HCT116 (cell line): ENCODE results near the gene PROX2. TPM values are rescaled to one million over a fixed set of nuclear protein-coding genes. Genes with fewer than 3 reads are reported as not detected.

Source experiments
- ATAC-seq: fragments of 200-7000 bp; cut with Tn5 transposase; 2 replicates; pipeline ENCODE4 v1.9.1; 2020; ENCODE audit warnings: mild to moderate bottlenecking, moderate library complexity
- BruUV-seq: library from RNA; stranded (reverse); fragments of 400-500 nt; replicated peaks from 2 replicates; lab custom pipeline; 2021; lab: Mats Ljungman, UMichigan
- CTCF ChIA-PET: fragments of 300-600 bp; sonication (Branson Sonifier 250); formaldehyde crosslinking; loops from one replicate; lab custom pipeline; 2021; ENCODE audit warnings: antibody characterized with exemption; lab: Charles Lee
- POLR2A ChIA-PET: fragments of 300-600, 350-600 bp; sonication (Branson Sonifier 250); formaldehyde crosslinking; loops from one replicate; lab custom pipeline; 2021; ENCODE audit warnings: antibody characterized with exemption; lab: Charles Lee
- RAD21 ChIA-PET, 2 experiments: fragments of 300-600 bp; sonication (Branson Sonifier 250); formaldehyde crosslinking; loops; one replicate each; lab custom pipeline; 2023; ENCODE audit warnings: low total read pairs in 2 of 2; ENCODE audit not compliant: uncharacterized antibody in 2 of 2, unreplicated experiment in 2 of 2, low non-redundant PET in 1 of 2; lab: Charles Lee
- DNase-seq: peaks from one replicate; pipeline ENCODE4 v3.0.0-alpha.2; 2010; ENCODE audit warnings: low read depth, low spot score
- H2AFZ ChIP-seq: fragments of 200-600 bp; shearing (Covaris generic), sonication (generic); 2 replicates; pipeline ENCODE4 v1.6.1; 2017; ENCODE audit warnings: low read depth, mixed run types, mixed read lengths, antibody characterized with exemption, low read length; ENCODE audit not compliant: poor library complexity, severe bottlenecking
- H3K27ac ChIP-seq: 2 replicates; pipeline ENCODE4 v1.5.1; 2012; ENCODE audit warnings: low read depth, low read length
- H3K27me3 ChIP-seq: fragments of 200-600 bp; sonication (generic); 2 replicates; pipeline ENCODE4 v1.6.1; 2016; ENCODE audit warnings: mixed run types, low read length, mixed read lengths; ENCODE audit not compliant: insufficient read depth
- H3K36me3 ChIP-seq, 2 experiments: fragments of 200-500 bp in 1 of 2; fragments of 200-600 bp in 1 of 2; sonication (Bioruptor generic) in 1 of 2; sonication (generic) in 1 of 2; 2 replicates each; pipeline versions ENCODE4 v1.5.1 to v1.6.1; 2014 to 2016; ENCODE audit warnings: low read length in 2 of 2, inconsistent platforms in 1 of 2, mixed read lengths in 1 of 2, mixed run types in 1 of 2; ENCODE audit not compliant: insufficient read depth in 2 of 2, control insufficient read depth in 1 of 2
- H3K4me1 ChIP-seq, 2 experiments: fragments of 200-600 bp in 1 of 2; sonication (generic) in 1 of 2; 2 replicates each; pipeline versions ENCODE4 v1.5.1 to v1.6.1; 2012 to 2017; ENCODE audit warnings: low read length in 2 of 2, inconsistent platforms in 1 of 2, mild to moderate bottlenecking in 1 of 2, mixed read lengths in 1 of 2, mixed run types in 1 of 2, moderate library complexity in 1 of 2; ENCODE audit not compliant: insufficient read depth in 2 of 2, control insufficient read depth in 1 of 2
- H3K4me2 ChIP-seq: fragments of 200-600 bp; sonication (generic); 2 replicates; pipeline ENCODE4 v1.6.1; 2017; ENCODE audit warnings: mixed run types, low read length, mixed read lengths
- H3K4me3 ChIP-seq, 2 experiments: fragments of 200-600 bp in 1 of 2; sonication (generic) in 1 of 2; replicated peaks in 1 of 2; 2 replicates each; pipeline ENCODE4 v1.5.1; 2011 to 2016; ENCODE audit warnings: low read length in 2 of 2, control low read depth in 1 of 2, low read depth in 1 of 2, mild to moderate bottlenecking in 1 of 2, mixed read lengths in 1 of 2, mixed run types in 1 of 2
- H3K79me2 ChIP-seq: fragments of 200-600 bp; sonication (generic); 2 replicates; pipeline ENCODE4 v1.6.1; 2017; ENCODE audit warnings: mild to moderate bottlenecking, mixed run types, low read length, moderate library complexity, mixed read lengths; ENCODE audit not compliant: insufficient read depth
- H3K9ac ChIP-seq: fragments of 200-600 bp; sonication (generic); 2 replicates; pipeline ENCODE4 v1.6.1; 2016; ENCODE audit warnings: low read length, mixed read lengths
- H3K9me2 ChIP-seq: fragments of 200-600 bp; sonication (generic), shearing (Covaris generic); 2 replicates; pipeline ENCODE4 v1.6.1; 2017; ENCODE audit warnings: mixed run types, mild to moderate bottlenecking, moderate library complexity; ENCODE audit not compliant: insufficient read depth
- H3K9me3 ChIP-seq, 2 experiments: fragments of 200-500 bp in 1 of 2; fragments of 200-600 bp in 1 of 2; sonication (Bioruptor generic) in 1 of 2; sonication (generic) in 1 of 2; 2 replicates each; pipeline ENCODE4 v1.6.1; 2014 to 2017; ENCODE audit warnings: low read length in 2 of 2, mixed read lengths in 2 of 2, inconsistent platforms in 1 of 2, low read depth in 1 of 2, mild to moderate bottlenecking in 1 of 2, mixed run types in 1 of 2, moderate library complexity in 1 of 2; ENCODE audit not compliant: control insufficient read depth in 1 of 2, insufficient read depth in 1 of 2
- H4K20me1 ChIP-seq: fragments of 200-600 bp; sonication (generic), shearing (Covaris generic); 2 replicates; pipeline ENCODE4 v1.6.1; 2017; ENCODE audit warnings: mixed run types, mild to moderate bottlenecking, moderate library complexity; ENCODE audit not compliant: insufficient read depth
- CBX3 ChIP-seq: IDR thresholded peaks from 2 replicates; pipeline ENCODE4 v1.6.1; 2012; ENCODE audit warnings: low read depth
- CTCF ChIP-seq, 3 experiments: fragments of 200-600 bp in 1 of 3; sonication (generic) in 1 of 3; IDR thresholded peaks in 2 of 3; conservative IDR thresholded peaks in 1 of 3; 2 replicates each; pipeline ENCODE4 v1.5.1; 2012 to 2017; ENCODE audit warnings: low read depth in 2 of 3, low read length in 2 of 3, antibody characterized with exemption in 1 of 3, borderline replicate concordance in 1 of 3, control low read depth in 1 of 3, mild to moderate bottlenecking in 1 of 3, mixed read lengths in 1 of 3, mixed run types in 1 of 3, moderate library complexity in 1 of 3; ENCODE audit not compliant: insufficient read depth in 1 of 3
- ELF1 ChIP-seq: IDR thresholded peaks from 2 replicates; pipeline ENCODE4 v1.6.1; 2012; ENCODE audit warnings: low read depth, borderline replicate concordance
- EZH2 ChIP-seq: fragments of 200-600 bp; sonication (generic); IDR thresholded peaks from 2 replicates; pipeline ENCODE4 v1.6.1; 2017; ENCODE audit warnings: antibody characterized with exemption, mixed run types
- EZH2phosphoT487 ChIP-seq: fragments of 200-600 bp; IDR thresholded peaks from 2 replicates; pipeline ENCODE4 v1.6.1; 2018; ENCODE audit warnings: antibody characterized with exemption, borderline replicate concordance
- JUND ChIP-seq: IDR thresholded peaks from 2 replicates; pipeline ENCODE4 v1.6.1; 2012
- MAX ChIP-seq: IDR thresholded peaks from 2 replicates; pipeline ENCODE4 v1.6.1; 2012
- SIN3A ChIP-seq: IDR thresholded peaks from 2 replicates; pipeline ENCODE4 v1.6.1; 2012; ENCODE audit warnings: low read depth
- YY1 ChIP-seq: IDR thresholded peaks from 2 replicates; pipeline ENCODE4 v1.6.1; 2011; ENCODE audit warnings: low read length, low read depth, moderate library complexity, mild to moderate bottlenecking; ENCODE audit not compliant: insufficient replicate concordance; ENCODE audit errors: extremely low read depth
- ZFX ChIP-seq: fragments of 450-650 bp; IDR thresholded peaks from 2 replicates; pipeline ENCODE4 v1.6.1; 2017
- ZNF274 ChIP-seq: fragments of 200-500 bp; sonication (Bioruptor generic); IDR thresholded peaks from 2 replicates; pipeline ENCODE4 v1.6.1; 2014; ENCODE audit warnings: mild to moderate bottlenecking, low read depth, low read length, inconsistent platforms
- intact Hi-C: fragments of 100-400 bp; cut with micrococcal nuclease; formaldehyde crosslinking; loops from 2 replicates; pipeline ENCODE4 v1.10.0; 2022
- total RNA-seq: library from RNA; stranded (reverse); gene quantifications from one replicate; pipeline ENCODE4 v1.2.1, GENCODE V29; 2021; ENCODE audit not compliant: unreplicated experiment

PROX2 gene
- total RNA-seq, 1 experiment from 2014 or later: not detected

- no peaks in the 10 kb centered on the region for H4K20me1 ChIP-seq
- ChIA-PET RAD21 (no interaction called here), POLR2A (interaction anchor here (0.9 kb wide), 1 partner anchor 16 kb away, joined by 3 read pairs; no protein-coding TSS in a partner anchor), CTCF (no interaction called here)
- no peak overlapping the region for H3K4me3 ChIP-seq
- no peaks in the 10 kb centered on the region for H3K9me3 ChIP-seq
- no peak overlapping the region for H3K9ac ChIP-seq
- H3K9me2 ChIP-seq: no peaks in the 10 kb centered on the region
- H3K79me2 ChIP-seq: no peaks in the 10 kb centered on the region
- no peaks in the 10 kb centered on the region for H3K36me3 ChIP-seq
- ATAC-seq (no peak), DNase-seq (no peak)
- no peak overlapping the region for H2AFZ ChIP-seq
- intact Hi-C loops: no loop called here
- H3K27me3 ChIP-seq: no peaks in the 10 kb centered on the region
- H3K27ac ChIP-seq: no peak overlapping the region
- no TSS peak for BruUV-seq
- H3K4me1 ChIP-seq: peaks cover 0 to 4% of the 10 kb centered on the region in 2 experiments; a peak in 1 of 4 replicates
- no peak overlapping the region for H3K4me2 ChIP-seq
- no peak for TF ChIP-seq YY1
- no peak for TF ChIP-seq MAX
- TF ChIP-seq ELF1: no peak
- no peak for TF ChIP-seq CTCF (IDR thresholded peaks at IDR 0.05 in 2 of 3, conservative IDR thresholded peaks at IDR 0.05 in 1 of 3; ENCODE audit: borderline replicate concordance in 1 of 3, insufficient read depth in 1 of 3, low read depth in 2 of 3, low read length in 2 of 3)
- no peak for TF ChIP-seq JUND
- no peak for TF ChIP-seq CBX3
- no peak for TF ChIP-seq ZFX
- TF ChIP-seq SIN3A: no peak
- no peak for TF ChIP-seq EZH2
- no peak for TF ChIP-seq EZH2phosphoT487
- no peak for TF ChIP-seq ZNF274
Measured at GRCh38 chr14:74855945-74856344, 20.0 kb downstream of the PROX2 start.
